HCT116 (cell line): ENCODE data around the gene UBE2E2. TPM values are rescaled to one million over a fixed set of nuclear protein-coding genes. Genes with fewer than 3 reads are reported as not detected.

Source experiments
- ATAC-seq: fragments of 200-7000 bp; cut with Tn5 transposase; 2 replicates; pipeline ENCODE4 v1.9.1; 2020; ENCODE audit warnings: mild to moderate bottlenecking, moderate library complexity
- BruUV-seq: library from RNA; stranded (reverse); fragments of 400-500 nt; replicated peaks from 2 replicates; lab custom pipeline; 2021; lab: Mats Ljungman, UMichigan
- CTCF ChIA-PET: fragments of 300-600 bp; sonication (Branson Sonifier 250); formaldehyde crosslinking; loops from one replicate; lab custom pipeline; 2021; ENCODE audit warnings: antibody characterized with exemption; lab: Charles Lee
- POLR2A ChIA-PET: fragments of 300-600, 350-600 bp; sonication (Branson Sonifier 250); formaldehyde crosslinking; loops from one replicate; lab custom pipeline; 2021; ENCODE audit warnings: antibody characterized with exemption; lab: Charles Lee
- RAD21 ChIA-PET, 2 experiments: fragments of 300-600 bp; sonication (Branson Sonifier 250); formaldehyde crosslinking; loops; one replicate each; lab custom pipeline; 2023; ENCODE audit warnings: low total read pairs in 2 of 2; ENCODE audit not compliant: uncharacterized antibody in 2 of 2, unreplicated experiment in 2 of 2, low non-redundant PET in 1 of 2; lab: Charles Lee
- DNase-seq: peaks from one replicate; pipeline ENCODE4 v3.0.0-alpha.2; 2010; ENCODE audit warnings: low read depth, low spot score
- H2AFZ ChIP-seq: fragments of 200-600 bp; shearing (Covaris generic), sonication (generic); 2 replicates; pipeline ENCODE4 v1.6.1; 2017; ENCODE audit warnings: low read depth, mixed run types, mixed read lengths, antibody characterized with exemption, low read length; ENCODE audit not compliant: poor library complexity, severe bottlenecking
- H3K27ac ChIP-seq: 2 replicates; pipeline ENCODE4 v1.5.1; 2012; ENCODE audit warnings: low read depth, low read length
- H3K27me3 ChIP-seq: fragments of 200-600 bp; sonication (generic); 2 replicates; pipeline ENCODE4 v1.6.1; 2016; ENCODE audit warnings: mixed run types, low read length, mixed read lengths; ENCODE audit not compliant: insufficient read depth
- H3K36me3 ChIP-seq, 2 experiments: fragments of 200-500 bp in 1 of 2; fragments of 200-600 bp in 1 of 2; sonication (Bioruptor generic) in 1 of 2; sonication (generic) in 1 of 2; 2 replicates each; pipeline versions ENCODE4 v1.5.1 to v1.6.1; 2014 to 2016; ENCODE audit warnings: low read length in 2 of 2, inconsistent platforms in 1 of 2, mixed read lengths in 1 of 2, mixed run types in 1 of 2; ENCODE audit not compliant: insufficient read depth in 2 of 2, control insufficient read depth in 1 of 2
- H3K4me1 ChIP-seq, 2 experiments: fragments of 200-600 bp in 1 of 2; sonication (generic) in 1 of 2; 2 replicates each; pipeline versions ENCODE4 v1.5.1 to v1.6.1; 2012 to 2017; ENCODE audit warnings: low read length in 2 of 2, inconsistent platforms in 1 of 2, mild to moderate bottlenecking in 1 of 2, mixed read lengths in 1 of 2, mixed run types in 1 of 2, moderate library complexity in 1 of 2; ENCODE audit not compliant: insufficient read depth in 2 of 2, control insufficient read depth in 1 of 2
- H3K4me2 ChIP-seq: fragments of 200-600 bp; sonication (generic); 2 replicates; pipeline ENCODE4 v1.6.1; 2017; ENCODE audit warnings: mixed run types, low read length, mixed read lengths
- H3K4me3 ChIP-seq, 2 experiments: fragments of 200-600 bp in 1 of 2; sonication (generic) in 1 of 2; replicated peaks in 1 of 2; 2 replicates each; pipeline ENCODE4 v1.5.1; 2011 to 2016; ENCODE audit warnings: low read length in 2 of 2, control low read depth in 1 of 2, low read depth in 1 of 2, mild to moderate bottlenecking in 1 of 2, mixed read lengths in 1 of 2, mixed run types in 1 of 2
- H3K79me2 ChIP-seq: fragments of 200-600 bp; sonication (generic); 2 replicates; pipeline ENCODE4 v1.6.1; 2017; ENCODE audit warnings: mild to moderate bottlenecking, mixed run types, low read length, moderate library complexity, mixed read lengths; ENCODE audit not compliant: insufficient read depth
- H3K9ac ChIP-seq: fragments of 200-600 bp; sonication (generic); 2 replicates; pipeline ENCODE4 v1.6.1; 2016; ENCODE audit warnings: low read length, mixed read lengths
- H3K9me2 ChIP-seq: fragments of 200-600 bp; sonication (generic), shearing (Covaris generic); 2 replicates; pipeline ENCODE4 v1.6.1; 2017; ENCODE audit warnings: mixed run types, mild to moderate bottlenecking, moderate library complexity; ENCODE audit not compliant: insufficient read depth
- H3K9me3 ChIP-seq, 2 experiments: fragments of 200-500 bp in 1 of 2; fragments of 200-600 bp in 1 of 2; sonication (Bioruptor generic) in 1 of 2; sonication (generic) in 1 of 2; 2 replicates each; pipeline ENCODE4 v1.6.1; 2014 to 2017; ENCODE audit warnings: low read length in 2 of 2, mixed read lengths in 2 of 2, inconsistent platforms in 1 of 2, low read depth in 1 of 2, mild to moderate bottlenecking in 1 of 2, mixed run types in 1 of 2, moderate library complexity in 1 of 2; ENCODE audit not compliant: control insufficient read depth in 1 of 2, insufficient read depth in 1 of 2
- H4K20me1 ChIP-seq: fragments of 200-600 bp; sonication (generic), shearing (Covaris generic); 2 replicates; pipeline ENCODE4 v1.6.1; 2017; ENCODE audit warnings: mixed run types, mild to moderate bottlenecking, moderate library complexity; ENCODE audit not compliant: insufficient read depth
- ATF3 ChIP-seq: IDR thresholded peaks from 2 replicates; pipeline ENCODE4 v1.6.1; 2012
- CBX3 ChIP-seq: IDR thresholded peaks from 2 replicates; pipeline ENCODE4 v1.6.1; 2012; ENCODE audit warnings: low read depth
- EGR1 ChIP-seq: IDR thresholded peaks from 2 replicates; pipeline ENCODE4 v1.6.1; 2012; ENCODE audit warnings: low read depth
- ELF1 ChIP-seq: IDR thresholded peaks from 2 replicates; pipeline ENCODE4 v1.6.1; 2012; ENCODE audit warnings: low read depth, borderline replicate concordance
- EZH2 ChIP-seq: fragments of 200-600 bp; sonication (generic); IDR thresholded peaks from 2 replicates; pipeline ENCODE4 v1.6.1; 2017; ENCODE audit warnings: antibody characterized with exemption, mixed run types
- FOSL1 ChIP-seq: IDR thresholded peaks from 2 replicates; pipeline ENCODE4 v1.6.1; 2012; ENCODE audit warnings: low read depth
- JUND ChIP-seq: IDR thresholded peaks from 2 replicates; pipeline ENCODE4 v1.6.1; 2012
- POLR2A ChIP-seq: IDR thresholded peaks from 2 replicates; pipeline ENCODE4 v1.7.0; 2011; ENCODE audit warnings: borderline replicate concordance; ENCODE audit not compliant: insufficient read depth, insufficient read length; ENCODE audit errors: extremely low read depth
- RAD21 ChIP-seq: IDR thresholded peaks from 2 replicates; pipeline ENCODE4 v1.6.1; 2012; ENCODE audit warnings: low read depth, mild to moderate bottlenecking
- REST ChIP-seq: IDR thresholded peaks from 2 replicates; pipeline ENCODE4 v1.6.1; 2012; ENCODE audit warnings: low read depth
- SIN3A ChIP-seq: IDR thresholded peaks from 2 replicates; pipeline ENCODE4 v1.6.1; 2012; ENCODE audit warnings: low read depth
- TCF7L2 ChIP-seq: IDR thresholded peaks from 2 replicates; pipeline ENCODE4 v1.7.0; 2011; ENCODE audit warnings: borderline replicate concordance, inconsistent platforms; ENCODE audit not compliant: insufficient read depth, insufficient read length; ENCODE audit errors: extremely low read depth
- ZNF274 ChIP-seq: fragments of 200-500 bp; sonication (Bioruptor generic); IDR thresholded peaks from 2 replicates; pipeline ENCODE4 v1.6.1; 2014; ENCODE audit warnings: mild to moderate bottlenecking, low read depth, low read length, inconsistent platforms
- intact Hi-C: fragments of 100-400 bp; cut with micrococcal nuclease; formaldehyde crosslinking; loops from 2 replicates; pipeline ENCODE4 v1.10.0; 2022
- total RNA-seq: library from RNA; stranded (reverse); gene quantifications from one replicate; pipeline ENCODE4 v1.2.1, GENCODE V29; 2021; ENCODE audit not compliant: unreplicated experiment

The UBE2E2 gene
- total RNA-seq, 1 experiment from 2014 or later, result 21.4 TPM

DNA sequence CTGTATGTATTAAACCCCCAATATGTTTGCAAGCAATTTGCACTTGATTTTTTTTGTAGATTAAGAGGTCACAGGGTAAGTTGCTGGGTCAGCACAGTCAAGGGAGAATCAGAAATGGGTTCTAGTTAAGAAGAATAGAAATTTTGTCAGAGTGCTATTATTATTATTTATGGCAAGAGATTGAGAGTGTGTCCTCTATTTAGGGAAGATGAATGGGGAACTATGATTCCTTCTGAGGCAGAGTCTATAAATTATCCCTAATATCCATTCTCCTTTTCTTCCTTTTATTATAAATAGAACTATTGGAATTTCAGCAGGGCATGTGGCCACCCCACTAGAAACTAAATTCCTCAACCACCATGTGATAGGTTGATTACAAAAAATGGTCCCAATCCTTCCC lies 392.7 kb downstream of the UBE2E2 start:
- no peak for TF ChIP-seq EZH2
- TF ChIP-seq JUND, result no peak
- no peak for TF ChIP-seq CBX3
- H4K20me1 ChIP-seq, result no peaks in the 10 kb centered on the region
- no peaks in the 10 kb centered on the region for H3K9me2 ChIP-seq
- POLR2A ChIA-PET, result no interaction called here
- H3K27me3 ChIP-seq, result no peaks in the 10 kb centered on the region
- no peak overlapping the region for H3K4me3 ChIP-seq
- DNase-seq, result no peak
- no peaks in the 10 kb centered on the region for H3K9me3 ChIP-seq
- H3K4me2 ChIP-seq, result no peak overlapping the region
- H3K36me3 ChIP-seq, result no peaks in the 10 kb centered on the region
- no peak overlapping the region for H3K9ac ChIP-seq
- CTCF ChIA-PET, result no interaction called here
- H3K27ac ChIP-seq, result no peak overlapping the region
- intact Hi-C loops, result no loop called here
- H3K4me1 ChIP-seq, result no peaks in the 10 kb centered on the region
- H2AFZ ChIP-seq, result no peak overlapping the region
- ATAC-seq, result no peak
- RAD21 ChIA-PET, result no interaction called here
- BruUV-seq, result no TSS peak
- no peaks in the 10 kb centered on the region for H3K79me2 ChIP-seq

DNA sequence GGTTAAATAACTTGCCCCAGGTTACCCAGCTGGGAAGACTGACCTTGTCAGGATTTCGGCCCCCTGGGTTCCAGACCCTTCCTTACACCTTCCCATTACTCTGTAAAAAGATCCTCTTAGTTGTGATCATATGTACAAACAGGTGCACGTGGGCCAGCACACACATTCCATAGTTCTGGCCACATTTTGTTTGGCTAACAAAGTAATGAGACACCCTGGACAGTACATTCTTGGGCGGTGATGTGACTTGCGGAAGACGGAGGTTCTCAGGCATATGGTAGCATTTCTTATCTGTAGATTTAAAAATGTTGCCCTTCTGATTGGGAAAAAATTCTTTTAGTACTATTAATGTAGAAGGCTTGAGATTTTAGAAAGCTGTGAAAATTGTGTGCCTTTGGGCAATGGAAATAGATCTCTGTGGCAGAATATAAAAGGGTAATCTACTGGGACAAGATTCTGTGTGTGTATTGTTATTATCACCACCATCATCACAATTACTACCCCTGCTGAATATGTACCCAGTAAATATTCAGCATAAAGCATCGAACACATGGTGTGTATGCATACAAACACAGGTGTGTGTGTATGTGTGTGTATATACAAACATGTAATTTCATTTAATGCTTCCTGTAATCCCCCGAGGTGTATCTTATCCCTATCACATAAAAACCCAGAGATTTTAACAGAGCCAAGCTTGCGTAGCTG lies 397.2 kb downstream of the UBE2E2 start:
- DNase-seq, result no peak
- no peaks in the 10 kb centered on the region for H3K9me3 ChIP-seq
- no peaks in the 10 kb centered on the region for H3K4me1 ChIP-seq
- ChIA-PET POLR2A (interaction anchor here (0.6 kb wide), 1 partner anchor 15 kb away, joined by 3 read pairs; no protein-coding TSS in a partner anchor), CTCF (no interaction called here), RAD21 (no interaction called here)
- H3K27ac ChIP-seq, result no peak overlapping the region
- H2AFZ ChIP-seq, result no peak overlapping the region
- no peaks in the 10 kb centered on the region for H3K79me2 ChIP-seq
- H3K4me2 ChIP-seq, result no peak overlapping the region
- intact Hi-C loops, result no loop called here
- no peak overlapping the region for H3K4me3 ChIP-seq
- no peaks in the 10 kb centered on the region for H4K20me1 ChIP-seq
- no peak overlapping the region for H3K9ac ChIP-seq
- no peaks in the 10 kb centered on the region for H3K9me2 ChIP-seq
- H3K36me3 ChIP-seq, result no peaks in the 10 kb centered on the region
- no peak for TF ChIP-seq ELF1
- TF ChIP-seq JUND, result no peak
- TF ChIP-seq REST, result no peak
- no peak for TF ChIP-seq CBX3
- TF ChIP-seq TCF7L2, result no peak
- TF ChIP-seq EZH2, result no peak
- TF ChIP-seq RAD21, result no peak
- TF ChIP-seq ATF3, result no peak
- no peak for TF ChIP-seq FOSL1
- TF ChIP-seq SIN3A, result no peak
- no peak for TF ChIP-seq POLR2A
- TF ChIP-seq EGR1, result no peak
- no peak for TF ChIP-seq ZNF274
- no peak for ATAC-seq
- no peaks in the 10 kb centered on the region for H3K27me3 ChIP-seq
- BruUV-seq, result no TSS peak
